ENCODE results near the gene CALHM6.

DNA sequence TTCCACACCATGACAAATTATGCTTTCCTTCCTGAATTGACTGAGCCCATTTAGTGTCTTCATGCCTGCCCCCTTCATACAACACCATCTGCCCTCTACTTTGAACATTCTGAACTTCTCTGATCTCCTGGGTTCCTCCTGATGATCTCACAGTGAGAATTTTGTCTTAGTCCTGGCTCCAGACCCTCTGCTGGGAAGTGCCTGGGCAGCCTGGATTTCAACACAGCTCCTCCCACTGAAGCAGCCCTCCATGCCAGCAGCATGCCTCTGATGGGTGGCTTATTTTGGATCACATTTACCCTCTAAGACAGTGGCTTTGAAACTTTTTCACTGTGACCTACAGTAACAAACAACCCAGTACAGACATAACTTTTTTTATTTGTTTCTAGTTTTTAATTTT is 48.9 kb upstream of the CALHM6 start:
- TF ChIP-seq POLR2A (IDR thresholded peaks at IDR 0.05): no peak
- TF ChIP-seq CTCF (IDR thresholded peaks at IDR 0.05): no peak
- no peak for TF ChIP-seq POLR2AphosphoS5 (IDR thresholded peaks at IDR 0.05)
- no peak for TF ChIP-seq EP300 (IDR thresholded peaks at IDR 0.05)
